ENCODE measurements around the gene GINM1. TPM values are rescaled to one million over a fixed set of nuclear protein-coding genes. Genes with fewer than 3 reads are reported as not detected.

The GINM1 gene
- total RNA-seq, 1 experiment from 2014 or later = 14.5 TPM

DNA sequence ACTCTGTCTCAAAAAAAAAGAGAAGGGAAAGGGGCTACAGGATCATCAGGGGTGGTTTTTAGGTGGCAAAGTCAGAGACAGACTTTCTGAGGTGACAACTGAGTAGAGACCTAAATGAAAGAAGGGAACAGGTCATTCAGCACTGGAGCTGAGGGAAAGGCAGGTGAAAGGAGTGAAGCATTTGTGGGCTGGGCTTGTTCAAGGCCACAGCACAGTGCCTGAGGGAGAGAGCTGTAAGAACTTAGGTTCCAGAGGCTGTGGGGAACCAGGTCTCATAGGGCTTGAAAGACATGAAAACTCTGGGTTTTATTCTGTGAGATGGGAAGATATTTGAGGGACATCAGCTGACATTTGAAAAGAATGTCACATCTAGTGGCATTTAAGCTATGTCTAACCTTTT lies 61.5 kb downstream of the GINM1 start:
- DNase-seq = no peak
- Histone ChIP-seq H3K9me2 (ENCODE audit: insufficient read depth) (no peaks in the 10 kb centered on the region), H3K79me2 (ENCODE audit: low read depth) (no peaks in the 10 kb centered on the region), H4K20me1 (ENCODE audit: insufficient read depth) (no peaks in the 10 kb centered on the region; the same call in 1 of the 2 replicates), H3K36me3 (ENCODE audit: low read depth) (no peaks in the 10 kb centered on the region), H3K9me3 (ENCODE audit: insufficient read depth, low read depth) (no peaks in the 10 kb centered on the region; the same call in 1 of the 2 replicates), H3F3A (ENCODE audit: insufficient read depth, low read depth) (no peaks in the 10 kb centered on the region), H2AFZ (no peak overlapping the region), H3K4me2 (no peak overlapping the region), H3K4me1 (replicated peaks; ENCODE audit: insufficient read depth) (no peaks in the 10 kb centered on the region), H3K4me3 (no peak overlapping the region), H3K27ac (no peak overlapping the region), H3K27me3 (ENCODE audit: insufficient read depth, low read depth) (no peaks in the 10 kb centered on the region)
- TF ChIP-seq, protein P1, sequence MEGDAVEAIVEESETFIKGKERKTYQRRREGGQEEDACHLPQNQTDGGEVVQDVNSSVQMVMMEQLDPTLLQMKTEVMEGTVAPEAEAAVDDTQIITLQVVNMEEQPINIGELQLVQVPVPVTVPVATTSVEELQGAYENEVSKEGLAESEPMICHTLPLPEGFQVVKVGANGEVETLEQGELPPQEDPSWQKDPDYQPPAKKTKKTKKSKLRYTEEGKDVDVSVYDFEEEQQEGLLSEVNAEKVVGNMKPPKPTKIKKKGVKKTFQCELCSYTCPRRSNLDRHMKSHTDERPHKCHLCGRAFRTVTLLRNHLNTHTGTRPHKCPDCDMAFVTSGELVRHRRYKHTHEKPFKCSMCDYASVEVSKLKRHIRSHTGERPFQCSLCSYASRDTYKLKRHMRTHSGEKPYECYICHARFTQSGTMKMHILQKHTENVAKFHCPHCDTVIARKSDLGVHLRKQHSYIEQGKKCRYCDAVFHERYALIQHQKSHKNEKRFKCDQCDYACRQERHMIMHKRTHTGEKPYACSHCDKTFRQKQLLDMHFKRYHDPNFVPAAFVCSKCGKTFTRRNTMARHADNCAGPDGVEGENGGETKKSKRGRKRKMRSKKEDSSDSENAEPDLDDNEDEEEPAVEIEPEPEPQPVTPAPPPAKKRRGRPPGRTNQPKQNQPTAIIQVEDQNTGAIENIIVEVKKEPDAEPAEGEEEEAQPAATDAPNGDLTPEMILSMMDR (conservative IDR thresholded peaks at IDR 0.05) = no peak
- no peak for TF ChIP-seq EZH2 (IDR thresholded peaks at IDR 0.05; ENCODE audit: low read depth)
- no TSS peak for BruUV-seq (replicated peaks)
- CTCF ChIA-PET = interaction anchor here (0.6 kb wide), 1 partner anchor 129 kb away, joined by 4 read pairs; no protein-coding TSS in a partner anchor
- POLR2A ChIA-PET (ENCODE audit: unreplicated experiment) = no interaction called here
- intact Hi-C loops (cut with micrococcal nuclease; ENCODE audit: unreplicated experiment) = no loop called here

DNA sequence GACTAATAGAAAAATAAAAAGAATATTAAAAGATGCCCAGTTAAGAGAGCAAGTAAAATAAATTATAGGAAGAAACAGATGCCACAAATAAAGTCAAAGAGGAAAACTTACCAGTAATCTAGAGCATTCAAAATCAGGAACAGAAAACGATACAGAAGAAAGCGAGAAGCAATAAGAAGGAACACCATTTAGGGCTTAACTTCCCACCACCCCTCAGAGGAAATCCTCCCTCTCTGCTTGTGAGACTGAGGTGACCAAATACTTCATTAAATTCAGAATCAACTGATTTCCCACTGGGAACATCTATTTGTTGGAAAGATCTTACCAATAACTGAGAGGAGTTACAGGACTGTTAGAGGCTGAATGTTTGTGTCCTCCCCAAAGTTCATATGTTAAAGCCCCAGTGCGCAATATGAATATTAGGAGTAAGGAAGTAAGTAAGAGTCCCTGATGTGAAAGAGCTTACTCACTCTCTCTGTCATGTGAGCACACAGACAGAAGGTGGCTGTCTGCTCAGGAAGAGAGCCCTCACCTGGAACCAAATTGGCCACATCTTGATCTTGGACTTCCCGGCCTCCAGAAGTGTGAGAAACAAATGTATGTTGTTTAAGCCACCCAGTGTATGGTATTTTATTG lies 62.8 kb downstream of the GINM1 start:
- POLR2A ChIA-PET (ENCODE audit: unreplicated experiment) = no interaction called here
- H3K9me3 ChIP-seq (ENCODE audit: insufficient read depth, low read depth) = no peaks in the 10 kb centered on the region; the same call in 1 of the 2 replicates
- H3K27me3 ChIP-seq (ENCODE audit: insufficient read depth, low read depth) = no peaks in the 10 kb centered on the region
- CTCF ChIA-PET = no interaction called here
- no peak overlapping the region for H3K4me3 ChIP-seq
- intact Hi-C loops (cut with micrococcal nuclease; ENCODE audit: unreplicated experiment) = no loop called here
- no peaks in the 10 kb centered on the region; the same call in 1 of the 2 replicates for H4K20me1 ChIP-seq (ENCODE audit: insufficient read depth)
- no peak overlapping the region for H2AFZ ChIP-seq
- DNase-seq = no peak
- no TSS peak for BruUV-seq (replicated peaks)
- no peaks in the 10 kb centered on the region for H3K79me2 ChIP-seq (ENCODE audit: low read depth)
- no peaks in the 10 kb centered on the region for H3K4me1 ChIP-seq (replicated peaks; ENCODE audit: insufficient read depth)
- no peaks in the 10 kb centered on the region for H3K9me2 ChIP-seq (ENCODE audit: insufficient read depth)
- no peak overlapping the region for H3K4me2 ChIP-seq
- H3K27ac ChIP-seq = peak overlapping the region; percentile 23; the same call in 1 of the 2 replicates
- TF ChIP-seq, protein P1 (conservative IDR thresholded peaks at IDR 0.05) = no peak
- TF ChIP-seq EZH2 (IDR thresholded peaks at IDR 0.05; ENCODE audit: low read depth) = no peak
- no peaks in the 10 kb centered on the region for H3K36me3 ChIP-seq (ENCODE audit: low read depth)
- no peaks in the 10 kb centered on the region for H3F3A ChIP-seq (ENCODE audit: insufficient read depth, low read depth)

DNA sequence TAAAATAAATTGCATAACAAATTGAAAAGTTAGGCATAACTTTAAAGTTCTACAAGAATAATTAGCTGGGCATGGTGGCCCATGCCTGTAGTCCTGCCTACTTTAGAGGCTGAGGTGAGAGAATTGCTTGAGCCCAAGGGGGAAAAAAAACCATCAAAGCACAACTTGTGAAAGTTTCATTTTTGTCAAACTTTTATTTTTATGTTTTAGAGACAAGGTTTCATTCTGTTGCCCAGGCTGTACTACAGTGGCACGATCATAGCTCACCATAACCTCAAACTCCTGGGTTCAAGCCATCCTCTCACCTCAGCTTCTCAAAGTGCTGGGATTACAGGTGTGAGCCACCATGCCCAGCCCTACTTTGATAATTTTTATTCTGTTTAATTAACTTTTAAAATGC lies 68.1 kb downstream of the GINM1 start:
- H3K4me2 ChIP-seq = no peak overlapping the region
- H3K4me3 ChIP-seq = no peak overlapping the region
- H4K20me1 ChIP-seq (ENCODE audit: insufficient read depth) = no peaks in the 10 kb centered on the region
- no peak for DNase-seq
- H3K36me3 ChIP-seq (ENCODE audit: low read depth) = no peaks in the 10 kb centered on the region
- H3F3A ChIP-seq (ENCODE audit: insufficient read depth, low read depth) = no peaks in the 10 kb centered on the region
- H3K4me1 ChIP-seq (replicated peaks; ENCODE audit: insufficient read depth) = no peaks in the 10 kb centered on the region
- TF ChIP-seq, protein P1 (conservative IDR thresholded peaks at IDR 0.05) = no peak
- TF ChIP-seq EZH2 (IDR thresholded peaks at IDR 0.05; ENCODE audit: low read depth) = no peak
- H3K79me2 ChIP-seq (ENCODE audit: low read depth) = no peaks in the 10 kb centered on the region
- ChIA-PET POLR2A (ENCODE audit: unreplicated experiment) (no interaction called here), CTCF (no interaction called here)
- no peaks in the 10 kb centered on the region for H3K27me3 ChIP-seq (ENCODE audit: insufficient read depth, low read depth)
- H3K9me3 ChIP-seq (ENCODE audit: insufficient read depth, low read depth) = no peaks in the 10 kb centered on the region
- H3K27ac ChIP-seq = no peak overlapping the region
- H2AFZ ChIP-seq = no peak overlapping the region
- BruUV-seq (replicated peaks) = no TSS peak
- no peaks in the 10 kb centered on the region for H3K9me2 ChIP-seq (ENCODE audit: insufficient read depth)
- intact Hi-C loops (cut with micrococcal nuclease; ENCODE audit: unreplicated experiment) = no loop called here

Measured in PC-9 (cell line).